GM12891 (cell line): ENCODE data around the gene TCEANC2.

ENCODE experiments used
- POLR2A ChIP-seq: IDR thresholded peaks from 2 replicates; pipeline ENCODE4 v1.6.1; 2011; ENCODE audit warnings: low read depth, low read length, control low read depth
- POLR2AphosphoS5 ChIP-seq: IDR thresholded peaks from 2 replicates; pipeline ENCODE4 v1.6.1; 2011; ENCODE audit warnings: low read depth, low read length, control low read depth
- POU2F2 ChIP-seq: IDR thresholded peaks from 2 replicates; pipeline ENCODE4 v1.6.1; 2011; ENCODE audit warnings: low read depth, mild to moderate bottlenecking, control low read depth, low read length, moderate library complexity
- SPI1 ChIP-seq: IDR thresholded peaks from 2 replicates; pipeline ENCODE4 v1.6.1; 2011; ENCODE audit warnings: low read depth, low read length, control low read depth
- TAF1 ChIP-seq: IDR thresholded peaks from 2 replicates; pipeline ENCODE4 v1.6.1; 2011; ENCODE audit warnings: low read depth, low read length, control low read depth

GRCh38 chr1:54086754-54087153 lies 33.3 kb downstream of the TCEANC2 start:
- TF ChIP-seq POLR2AphosphoS5 = no peak
- no peak for TF ChIP-seq TAF1
- no peak for TF ChIP-seq POLR2A
- TF ChIP-seq POU2F2 = no peak
- no peak for TF ChIP-seq SPI1
